Peyer's patch (tissue), 4 donors: Measurements from ENCODE around the gene VAMP5. TPM values are rescaled to one million over a fixed set of nuclear protein-coding genes. Genes with fewer than 3 reads are reported as not detected.

Source experiments
- DNase-seq, 3 donors: peaks; one replicate each; pipeline ENCODE4 v3.0.0-alpha.2; 2017 to 2019
- H3K27ac ChIP-seq, 4 donors: fragments of 200-600 bp; sonication (generic); one replicate each; pipeline ENCODE4 v1.5.1; 2016 to 2019
- H3K27me3 ChIP-seq, 2 donors: fragments of 200-600 bp; sonication (generic); one replicate each; pipeline ENCODE4 v1.5.1; 2019
- H3K36me3 ChIP-seq, 3 donors: fragments of 200-600 bp; sonication (generic); one replicate each; pipeline ENCODE4 v1.5.1; 2016 to 2019
- H3K4me1 ChIP-seq, 4 donors: fragments of 200-600 bp; sonication (generic); one replicate each; pipeline ENCODE4 v1.5.1; 2016 to 2019
- H3K4me3 ChIP-seq, 4 donors: fragments of 200-600 bp; sonication (generic); 1 replicate in 3 of 4; 2 replicates in 1 of 4; pipeline ENCODE4 v1.5.1; 2016 to 2019; ENCODE audit warnings: mild to moderate bottlenecking in 1 of 4
- H3K9me3 ChIP-seq, 4 donors: fragments of 200-600 bp; sonication (generic); one replicate each; pipeline ENCODE4 v1.5.1; 2016 to 2019; ENCODE audit warnings: mild to moderate bottlenecking in 1 of 4
- POLR2A ChIP-seq, 2 donors: fragments of 450-650 bp; IDR thresholded peaks; one replicate each; pipeline ENCODE4 v1.5.1; 2017; ENCODE audit warnings: antibody characterized with exemption in 2 of 2, mild to moderate bottlenecking in 2 of 2, moderate library complexity in 2 of 2
- small RNA-seq, 2 donors: library from RNA; depleted of rRNA; stranded (forward); fragments of <200 nt; gene quantifications; one replicate each; pipeline ENCODE3, GENCODE V24; 2016
- total RNA-seq, 4 donors: library from RNA; depleted of rRNA; stranded (reverse); fragments of >200 nt; gene quantifications; one replicate each; pipeline ENCODE4 v1.1.0, GENCODE V29; 2016
- TF ChIP-seq, protein P1 (sequence below), 6 experiments: fragments of 450-650 bp in 4 of 6; fragments of 200-600 bp in 2 of 6; sonication (generic) in 1 of 6; IDR thresholded peaks; one replicate each; pipeline ENCODE4 v1.5.1; 2017 to 2019; ENCODE audit warnings: antibody characterized with exemption in 6 of 6, mild to moderate bottlenecking in 3 of 6, moderate library complexity in 1 of 6

Gene VAMP5
- total RNA-seq, 4 donors from 2014 or later: 6.5 to 18.2 (median 16.0) TPM

DNA sequence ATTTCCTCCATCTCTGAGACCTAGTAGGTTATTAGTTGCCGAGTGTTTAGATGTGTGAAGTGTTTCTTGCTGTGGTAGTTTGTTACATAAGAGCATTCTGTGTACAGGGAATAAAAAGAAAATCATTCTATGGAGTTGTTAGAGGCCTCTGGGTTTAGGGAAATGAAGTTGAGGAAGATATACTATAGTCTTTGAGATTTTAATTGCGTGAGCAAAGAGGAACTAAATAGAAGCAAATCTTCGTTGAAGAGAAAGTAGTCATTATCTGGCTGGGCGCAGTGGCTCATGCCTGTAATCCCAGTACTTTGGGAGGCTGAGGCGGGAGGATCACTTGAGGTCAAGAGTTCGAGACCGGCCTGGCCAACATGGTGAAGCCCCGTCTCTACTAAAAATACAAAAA lies 50.8 kb downstream of the VAMP5 start:
- Histone ChIP-seq H3K27ac (no peak overlapping the region), H3K36me3 (peaks cover 0 to 95% (median 5%) of the 10 kb centered on the region in 3 donors), H3K4me1 (no peaks in the 10 kb centered on the region), H3K9me3 (no peaks in the 10 kb centered on the region), H3K4me3 (no peak overlapping the region), H3K27me3 (no peaks in the 10 kb centered on the region)
- no peak for TF ChIP-seq POLR2A (IDR thresholded peaks at IDR 0.05)
- TF ChIP-seq, protein P1, sequence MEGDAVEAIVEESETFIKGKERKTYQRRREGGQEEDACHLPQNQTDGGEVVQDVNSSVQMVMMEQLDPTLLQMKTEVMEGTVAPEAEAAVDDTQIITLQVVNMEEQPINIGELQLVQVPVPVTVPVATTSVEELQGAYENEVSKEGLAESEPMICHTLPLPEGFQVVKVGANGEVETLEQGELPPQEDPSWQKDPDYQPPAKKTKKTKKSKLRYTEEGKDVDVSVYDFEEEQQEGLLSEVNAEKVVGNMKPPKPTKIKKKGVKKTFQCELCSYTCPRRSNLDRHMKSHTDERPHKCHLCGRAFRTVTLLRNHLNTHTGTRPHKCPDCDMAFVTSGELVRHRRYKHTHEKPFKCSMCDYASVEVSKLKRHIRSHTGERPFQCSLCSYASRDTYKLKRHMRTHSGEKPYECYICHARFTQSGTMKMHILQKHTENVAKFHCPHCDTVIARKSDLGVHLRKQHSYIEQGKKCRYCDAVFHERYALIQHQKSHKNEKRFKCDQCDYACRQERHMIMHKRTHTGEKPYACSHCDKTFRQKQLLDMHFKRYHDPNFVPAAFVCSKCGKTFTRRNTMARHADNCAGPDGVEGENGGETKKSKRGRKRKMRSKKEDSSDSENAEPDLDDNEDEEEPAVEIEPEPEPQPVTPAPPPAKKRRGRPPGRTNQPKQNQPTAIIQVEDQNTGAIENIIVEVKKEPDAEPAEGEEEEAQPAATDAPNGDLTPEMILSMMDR (IDR thresholded peaks at IDR 0.05): no peak
- no peak for DNase-seq

DNA sequence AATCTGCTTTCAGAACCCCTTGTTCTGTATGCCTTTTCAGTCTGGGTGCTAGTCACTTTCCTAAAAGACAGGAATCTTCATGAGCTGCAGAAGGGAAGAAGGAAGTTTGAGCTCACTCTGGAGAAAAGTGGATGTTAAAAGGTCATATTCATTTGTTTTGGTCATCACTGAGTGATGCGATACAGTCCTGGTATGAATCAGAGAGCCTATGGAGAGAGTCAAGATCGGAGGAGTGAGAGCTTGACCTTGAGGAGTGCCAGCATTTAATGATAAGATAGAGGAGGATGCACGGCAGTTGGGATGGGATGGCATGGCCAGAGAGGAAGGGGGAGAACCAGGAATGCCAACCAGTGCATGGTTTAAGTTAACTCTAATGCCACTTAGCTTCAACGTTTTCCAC lies 51.4 kb downstream of the VAMP5 start:
- H3K27me3 ChIP-seq: no peaks in the 10 kb centered on the region
- H3K27ac ChIP-seq: no peak overlapping the region
- no peak overlapping the region for H3K4me3 ChIP-seq
- no peak for DNase-seq
- H3K36me3 ChIP-seq: peaks cover 0 to 95% (median 5%) of the 10 kb centered on the region in 3 donors
- TF ChIP-seq, protein P1 (IDR thresholded peaks at IDR 0.05): no peak
- no peak for TF ChIP-seq POLR2A (IDR thresholded peaks at IDR 0.05)
- no peaks in the 10 kb centered on the region for H3K9me3 ChIP-seq
- H3K4me1 ChIP-seq: no peaks in the 10 kb centered on the region

DNA sequence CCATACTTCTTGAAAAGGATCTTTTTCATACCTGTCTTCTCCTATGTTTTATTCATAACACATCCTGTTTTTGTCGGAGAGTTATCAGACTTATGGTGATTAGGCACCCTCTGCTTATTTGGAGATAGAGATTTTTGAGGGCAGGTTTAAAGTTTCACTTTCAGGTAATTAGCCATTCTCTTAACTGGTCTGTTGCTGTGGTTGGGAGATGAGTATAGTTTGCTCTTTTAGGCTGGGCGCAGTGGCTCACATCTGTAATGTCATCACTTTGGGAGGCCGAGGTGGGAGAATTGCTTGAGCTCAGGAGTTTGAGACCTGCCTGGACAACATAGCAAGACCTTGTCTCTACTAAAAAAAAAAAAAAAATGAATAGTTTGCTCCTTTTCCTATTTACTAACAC lies 58.5 kb downstream of the VAMP5 start:
- TF ChIP-seq POLR2A (IDR thresholded peaks at IDR 0.05): no peak
- TF ChIP-seq, protein P1 (IDR thresholded peaks at IDR 0.05): no peak
- no peak for DNase-seq
- no peak overlapping the region for H3K4me3 ChIP-seq
- peaks cover 0 to 100% (median 0%) of the 10 kb centered on the region in 3 donors for H3K36me3 ChIP-seq
- no peaks in the 10 kb centered on the region for H3K4me1 ChIP-seq
- H3K27me3 ChIP-seq: no peaks in the 10 kb centered on the region
- H3K9me3 ChIP-seq: no peaks in the 10 kb centered on the region
- H3K27ac ChIP-seq: no peak overlapping the region

Small RNA genes within 50 kb of the gene (small RNA-seq; reads per million reads assigned to genes)
- 0 reads per million in 2 donors for gene RN7SL126P

Other genes starting within 250 kb of the VAMP5 start
- 100 to 1,000 TPM in 3 of 4 donors, 10 to 100 TPM in 1; 47.0 to 719 (median 473) TPM for gene RETSAT, start 229.9 kb upstream of the VAMP5 start, total RNA-seq
- gene ELMOD3, start 229.7 kb upstream of the VAMP5 start, total RNA-seq: 10 to 100 TPM; 28.1 to 49.4 (median 45.8) TPM
- 10 to 100 TPM; 22.4 to 61.9 (median 33.2) TPM for gene CAPG, start 174.1 kb upstream of the VAMP5 start, total RNA-seq
- 10 to 100 TPM; 12.4 to 38.0 (median 15.2) TPM for gene SH2D6, start 165.7 kb upstream of the VAMP5 start, total RNA-seq
- gene MAT2A, start 45.3 kb upstream of the VAMP5 start, total RNA-seq: 100 to 1,000 TPM; 113 to 189 (median 140) TPM
- gene GGCX, start 22.9 kb upstream of the VAMP5 start, total RNA-seq: 10 to 100 TPM; 21.3 to 38.0 (median 31.1) TPM
- 100 to 1,000 TPM in 2 of 4 donors, 10 to 100 TPM in 2; 75.1 to 189 (median 112) TPM for gene VAMP8, start 6.8 kb upstream of the VAMP5 start, total RNA-seq
- 100 to 1,000 TPM in 3 of 4 donors, 10 to 100 TPM in 1; 73.4 to 182 (median 134) TPM for gene RNF181, start 11.3 kb downstream of the VAMP5 start, total RNA-seq
- 10 to 100 TPM in 2 of 4 donors, 1 to 10 TPM in 2; 7.5 to 24.0 (median 15.5) TPM for gene TMEM150A, start 18.3 kb downstream of the VAMP5 start, total RNA-seq
- gene C2orf68, start 27.6 kb downstream of the VAMP5 start, total RNA-seq: 10 to 100 TPM; 20.5 to 34.0 (median 25.9) TPM
- 100 to 1,000 TPM in 1 of 4 donors, 10 to 100 TPM in 3; 49.2 to 116 (median 64.6) TPM for gene USP39, start 31.8 kb downstream of the VAMP5 start, total RNA-seq
- 1 to 10 TPM in 1 of 4 donors, not detected in 3; 1.7 TPM for gene SFTPB, start 83.8 kb downstream of the VAMP5 start, total RNA-seq
- 10 to 100 TPM in 2 of 4 donors, 1 to 10 TPM in 1, not detected in 1; 1.7 to 15.3 (median 10.5) TPM for gene GNLY, start 109.9 kb downstream of the VAMP5 start, total RNA-seq
- gene ATOH8, start 169.6 kb downstream of the VAMP5 start, total RNA-seq: 10 to 100 TPM in 2 of 4 donors, 1 to 10 TPM in 2; 5.3 to 35.5 (median 13.9) TPM